Neural cell (in vitro differentiated cells): ENCODE measurements around the gene CFAP299. TPM values are rescaled to one million over a fixed set of nuclear protein-coding genes. Genes with fewer than 3 reads are reported as not detected.

Source experiments
- H2AFZ ChIP-seq: fragments of 200-600, 300-800 bp; sonication (generic), shearing (Covaris generic); 2 replicates; pipeline ENCODE4 v1.6.0; 2014; ENCODE audit warnings: low read depth, mild to moderate bottlenecking, antibody characterized with exemption, low read length, moderate library complexity
- H3F3A ChIP-seq: fragments of 200-600 bp; shearing (Covaris generic); 2 replicates; pipeline ENCODE4 v1.6.1; 2016; ENCODE audit warnings: mild to moderate bottlenecking, moderate library complexity, mixed read lengths, antibody characterized with exemption, low read length; ENCODE audit not compliant: insufficient read depth, poor library complexity, severe bottlenecking
- H3K27ac ChIP-seq: fragments of 200-600, 300-800 bp; sonication (generic), shearing (Covaris generic); 2 replicates; pipeline ENCODE4 v1.5.1; 2014; ENCODE audit warnings: mild to moderate bottlenecking, low read length, moderate library complexity
- H3K27me3 ChIP-seq: fragments of 300-800, 200-600 bp; sonication (generic), shearing (Covaris generic); 2 replicates; pipeline ENCODE4 v1.6.0; 2014; ENCODE audit warnings: mild to moderate bottlenecking, low read depth, low read length, moderate library complexity; ENCODE audit not compliant: insufficient read depth
- H3K36me3 ChIP-seq: fragments of 300-800, 200-600 bp; sonication (generic), shearing (Covaris generic); 2 replicates; pipeline ENCODE4 v1.5.1; 2014; ENCODE audit warnings: mild to moderate bottlenecking, antibody characterized with exemption, low read length, moderate library complexity; ENCODE audit not compliant: insufficient read depth
- H3K4me2 ChIP-seq: fragments of 300-800, 200-600 bp; sonication (generic), shearing (Covaris generic); 2 replicates; pipeline ENCODE4 v1.6.0; 2014; ENCODE audit warnings: mild to moderate bottlenecking, low read length
- H3K4me3 ChIP-seq: fragments of 300-800, 200-600 bp; sonication (generic), shearing (Covaris generic); 2 replicates; pipeline ENCODE4 v1.5.1; 2014; ENCODE audit warnings: mild to moderate bottlenecking, low read length, moderate library complexity
- H3K79me2 ChIP-seq: fragments of 200-600 bp; shearing (Covaris generic); replicated peaks from 2 replicates; pipeline ENCODE4 v1.6.0; 2014; ENCODE audit warnings: mild to moderate bottlenecking, low read length, moderate library complexity; ENCODE audit not compliant: insufficient read depth
- H3K9ac ChIP-seq: fragments of 300-800, 200-600 bp; sonication (generic), shearing (Covaris generic); 2 replicates; pipeline ENCODE4 v1.6.1; 2016; ENCODE audit warnings: mild to moderate bottlenecking, low read length, mixed read lengths
- H3K9me2 ChIP-seq: fragments of 200-600 bp; shearing (Covaris generic); 2 replicates; pipeline ENCODE4 v1.6.1; 2016; ENCODE audit warnings: mild to moderate bottlenecking, low read length, mixed read lengths; ENCODE audit not compliant: insufficient read depth
- H3K9me3 ChIP-seq: fragments of 200-600, 300-800 bp; sonication (generic), shearing (Covaris generic); 2 replicates; pipeline ENCODE4 v1.6.1; 2016; ENCODE audit warnings: mild to moderate bottlenecking, mixed run types, low read length, moderate library complexity, mixed read lengths
- H4K20me1 ChIP-seq: fragments of 200-600 bp; shearing (Covaris generic); 2 replicates; pipeline ENCODE4 v1.6.1; 2016; ENCODE audit warnings: mild to moderate bottlenecking, mixed run types; ENCODE audit not compliant: insufficient read depth
- CTCF ChIP-seq: fragments of 450-650 bp; IDR thresholded peaks from 2 replicates; pipeline ENCODE4 v1.5.1; 2014; ENCODE audit warnings: antibody characterized with exemption, mild to moderate bottlenecking, moderate library complexity; ENCODE audit not compliant: poor library complexity, severe bottlenecking
- EP300 ChIP-seq: fragments of 450-650 bp; conservative IDR thresholded peaks from 2 replicates; pipeline ENCODE4 v1.6.1; 2014; ENCODE audit warnings: antibody characterized with exemption, mild to moderate bottlenecking, moderate library complexity; ENCODE audit not compliant: poor library complexity, severe bottlenecking
- EZH2 ChIP-seq: fragments of 200-600, 300-800 bp; shearing (Covaris generic), sonication (generic); IDR thresholded peaks from 2 replicates; pipeline ENCODE4 v1.6.1; 2014; ENCODE audit warnings: antibody characterized with exemption, low read length, borderline replicate concordance, mild to moderate bottlenecking; ENCODE audit not compliant: insufficient read depth, poor library complexity, severe bottlenecking
- MXI1 ChIP-seq: fragments of 450-650 bp; conservative IDR thresholded peaks from 2 replicates; pipeline ENCODE4 v1.6.1; 2014; ENCODE audit warnings: antibody characterized with exemption, mild to moderate bottlenecking; ENCODE audit not compliant: poor library complexity, severe bottlenecking
- POLR2AphosphoS5 ChIP-seq: IDR thresholded peaks from 2 replicates; pipeline ENCODE4 v1.6.1; 2012
- RAD21 ChIP-seq: fragments of 450-650 bp; conservative IDR thresholded peaks from 2 replicates; pipeline ENCODE4 v1.6.1; 2014; ENCODE audit warnings: antibody characterized with exemption, mild to moderate bottlenecking, moderate library complexity
- REST ChIP-seq: IDR thresholded peaks from 2 replicates; pipeline ENCODE4 v1.6.1; 2012; ENCODE audit warnings: borderline replicate concordance
- SMC3 ChIP-seq: fragments of 450-650 bp; conservative IDR thresholded peaks from 2 replicates; pipeline ENCODE4 v1.6.1; 2014; ENCODE audit warnings: antibody characterized with exemption, mild to moderate bottlenecking, moderate library complexity; ENCODE audit not compliant: poor library complexity
- TAF1 ChIP-seq: IDR thresholded peaks from 2 replicates; pipeline ENCODE4 v1.6.1; 2012; ENCODE audit warnings: low read depth
- polyA plus RNA-seq: library from polyadenylated mRNA; depleted of rRNA; stranded (reverse); fragments of >200 nt; gene quantifications from 2 replicates; pipeline ENCODE4 v1.2.3, GENCODE V29; 2014

The CFAP299 gene
- polyA plus RNA-seq, 1 donor from 2014 or later = not detected

GRCh38 chr4:80610845-80611677 lies 275.5 kb downstream of the CFAP299 start:
- Histone ChIP-seq H3K4me2 (no peak overlapping the region), H3K4me3 (peak overlapping the region; percentile 5), H3K27ac (peak overlapping the region; percentile 73), H3K36me3 (no peaks in the 10 kb centered on the region), H3K27me3 (no peaks in the 10 kb centered on the region), H2AFZ (no peak overlapping the region), H3K9ac (no peak overlapping the region), H4K20me1 (no peaks in the 10 kb centered on the region), H3F3A (no peaks in the 10 kb centered on the region), H3K9me2 (no peaks in the 10 kb centered on the region), H3K9me3 (no peaks in the 10 kb centered on the region), H3K79me2 (no peaks in the 10 kb centered on the region)
- TF ChIP-seq CTCF (no peak), REST (peak; percentile 17), EZH2 (no peak), MXI1 (no peak), POLR2AphosphoS5 (peak; percentile 53), TAF1 (no peak), RAD21 (no peak), EP300 (peak; percentile 87), SMC3 (no peak)

GRCh38 chr4:80611678-80611979 lies 276.1 kb downstream of the CFAP299 start:
- Histone ChIP-seq H3K4me3 (peak overlapping the region; percentile 5), H3K27me3 (no peaks in the 10 kb centered on the region), H2AFZ (no peak overlapping the region), H3F3A (no peaks in the 10 kb centered on the region), H3K36me3 (no peaks in the 10 kb centered on the region), H3K9me3 (no peaks in the 10 kb centered on the region), H3K9me2 (no peaks in the 10 kb centered on the region), H3K4me2 (no peak overlapping the region), H4K20me1 (no peaks in the 10 kb centered on the region), H3K79me2 (no peaks in the 10 kb centered on the region), H3K27ac (peak overlapping the region; percentile 73), H3K9ac (no peak overlapping the region)
- no peak for TF ChIP-seq EZH2
- no peak for TF ChIP-seq TAF1
- TF ChIP-seq REST = no peak
- no peak for TF ChIP-seq POLR2AphosphoS5
- TF ChIP-seq CTCF = no peak
